ENCODE results near the gene HHATL.

Gene HHATL

GRCh38 chr3:42696356-42697288 is 6.0 kb downstream of the HHATL start:
- no peaks in the 10 kb centered on the region for H3F3A ChIP-seq (ENCODE audit: insufficient read depth, low read length)
- 0 out of 2 replicates have a peak, but pooled peaks cover 3% of the 10 kb centered on the region for H3K27me3 ChIP-seq (replicated peaks; ENCODE audit: insufficient read depth, low read length)
- H3K27ac ChIP-seq (ENCODE audit: low read length): no peak overlapping the region
- no peaks in the 10 kb centered on the region for H4K20me1 ChIP-seq (ENCODE audit: insufficient read depth, low read length)
- no peak overlapping the region for H2AFZ ChIP-seq (ENCODE audit: low read length)
- no peaks in the 10 kb centered on the region for H3K9me3 ChIP-seq (replicated peaks; ENCODE audit: insufficient read depth, low read length)
- DNase-seq: no peak
- no peaks in the 10 kb centered on the region for H3K4me1 ChIP-seq (ENCODE audit: low read length)
- H3K79me2 ChIP-seq (ENCODE audit: low read length): no peaks in the 10 kb centered on the region
- H3K9me2 ChIP-seq (replicated peaks; ENCODE audit: insufficient read depth, low read length): no peaks in the 10 kb centered on the region
- no peak overlapping the region for H3K4me3 ChIP-seq (ENCODE audit: low read length)
- no peak overlapping the region for H3K9ac ChIP-seq (ENCODE audit: low read length)
- TF ChIP-seq CTCF (IDR thresholded peaks at IDR 0.05; ENCODE audit: low read length): no peak
- TF ChIP-seq EZH2 (optimal IDR thresholded peaks at IDR 0.05; ENCODE audit: low read depth, low read length): no peak
- no peak for TF ChIP-seq EZH2phosphoT487 (IDR thresholded peaks at IDR 0.05; ENCODE audit: low read length)
- no peak overlapping the region for H3K4me2 ChIP-seq (ENCODE audit: low read depth, low read length)
- no peaks in the 10 kb centered on the region for H3K36me3 ChIP-seq (replicated peaks; ENCODE audit: insufficient read depth, low read length)

- no peaks in the 10 kb centered on the region for H4K20me1 ChIP-seq (ENCODE audit: insufficient read depth, low read length)
- H3K27ac ChIP-seq (ENCODE audit: low read length): no peak overlapping the region
- no peak overlapping the region for H3K9ac ChIP-seq (ENCODE audit: low read length)
- TF ChIP-seq CTCF (IDR thresholded peaks at IDR 0.05; ENCODE audit: low read length) (no peak), EZH2 (optimal IDR thresholded peaks at IDR 0.05; ENCODE audit: low read depth, low read length) (no peak), EZH2phosphoT487 (IDR thresholded peaks at IDR 0.05; ENCODE audit: low read length) (no peak)
- 0 out of 2 replicates have a peak, but pooled peaks cover 3% of the 10 kb centered on the region for H3K27me3 ChIP-seq (replicated peaks; ENCODE audit: insufficient read depth, low read length)
- H3K4me2 ChIP-seq (ENCODE audit: low read depth, low read length): no peak overlapping the region
- no peaks in the 10 kb centered on the region for H3K36me3 ChIP-seq (replicated peaks; ENCODE audit: insufficient read depth, low read length)
- H3F3A ChIP-seq (ENCODE audit: insufficient read depth, low read length): no peaks in the 10 kb centered on the region
- no peaks in the 10 kb centered on the region for H3K79me2 ChIP-seq (ENCODE audit: low read length)
- H3K4me1 ChIP-seq (ENCODE audit: low read length): no peaks in the 10 kb centered on the region
- H2AFZ ChIP-seq (ENCODE audit: low read length): no peak overlapping the region
- no peak overlapping the region for H3K4me3 ChIP-seq (ENCODE audit: low read length)
- DNase-seq: no peak
- no peaks in the 10 kb centered on the region for H3K9me2 ChIP-seq (replicated peaks; ENCODE audit: insufficient read depth, low read length)
- H3K9me3 ChIP-seq (replicated peaks; ENCODE audit: insufficient read depth, low read length): no peaks in the 10 kb centered on the region
Measured at GRCh38 chr3:42694366-42694765, 8.2 kb downstream of the HHATL start.

DNA sequence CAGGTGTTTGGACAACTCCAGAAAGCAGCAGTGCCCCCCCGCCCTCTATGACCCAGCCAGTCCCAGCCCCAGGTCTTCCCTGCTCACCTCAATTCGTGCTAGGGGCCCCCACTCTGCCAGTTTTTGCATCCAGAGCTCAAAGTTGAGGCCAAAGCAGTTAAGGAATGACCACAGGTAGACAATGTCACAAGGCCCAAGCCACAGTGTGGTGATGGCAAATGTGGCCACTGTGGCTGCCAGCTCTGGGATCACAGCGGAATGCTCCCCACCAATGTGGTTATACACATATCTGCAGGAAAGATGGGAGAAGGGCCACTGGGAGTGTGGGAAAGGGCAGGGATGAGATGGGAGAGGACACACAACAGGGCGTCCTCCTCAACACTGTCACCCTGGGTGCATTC is 9.1 kb downstream of the HHATL start:
- H3K9me2 ChIP-seq (replicated peaks; ENCODE audit: insufficient read depth, low read length): no peaks in the 10 kb centered on the region
- no peak overlapping the region for H3K4me3 ChIP-seq (ENCODE audit: low read length)
- H3K9ac ChIP-seq (ENCODE audit: low read length): no peak overlapping the region
- H3K9me3 ChIP-seq (replicated peaks; ENCODE audit: insufficient read depth, low read length): no peaks in the 10 kb centered on the region
- no peak for TF ChIP-seq EZH2phosphoT487 (IDR thresholded peaks at IDR 0.05; ENCODE audit: low read length)
- no peak for TF ChIP-seq EZH2 (optimal IDR thresholded peaks at IDR 0.05; ENCODE audit: low read depth, low read length)
- no peak for TF ChIP-seq CTCF (IDR thresholded peaks at IDR 0.05; ENCODE audit: low read length)
- H3F3A ChIP-seq (ENCODE audit: insufficient read depth, low read length): no peaks in the 10 kb centered on the region
- H3K27ac ChIP-seq (ENCODE audit: low read length): no peak overlapping the region
- no peak overlapping the region for H3K4me2 ChIP-seq (ENCODE audit: low read depth, low read length)
- H3K36me3 ChIP-seq (replicated peaks; ENCODE audit: insufficient read depth, low read length): no peaks in the 10 kb centered on the region
- no peaks in the 10 kb centered on the region for H4K20me1 ChIP-seq (ENCODE audit: insufficient read depth, low read length)
- no peaks in the 10 kb centered on the region for H3K4me1 ChIP-seq (ENCODE audit: low read length)
- H3K79me2 ChIP-seq (ENCODE audit: low read length): no peaks in the 10 kb centered on the region
- no peak for DNase-seq
- no peak overlapping the region for H2AFZ ChIP-seq (ENCODE audit: low read length)
- peaks cover 8% of the 10 kb centered on the region for H3K27me3 ChIP-seq (replicated peaks; ENCODE audit: insufficient read depth, low read length)
